HG03159 (cell line): ENCODE measurements around the gene PPWD1.
"Not testable (repeated sequence)": the region's sequence is repeated elsewhere in the genome, so short reads cannot be mapped to it uniquely, and the experiment has no call there.

ENCODE experiments used
- ATAC-seq: cut with Tn5 transposase; IDR thresholded peaks from one replicate; pipeline ENCODE4 v1.9.1; 2021; ENCODE audit warnings: mild to moderate bottlenecking, moderate library complexity; ENCODE audit not compliant: unreplicated experiment

The PPWD1 gene

DNA sequence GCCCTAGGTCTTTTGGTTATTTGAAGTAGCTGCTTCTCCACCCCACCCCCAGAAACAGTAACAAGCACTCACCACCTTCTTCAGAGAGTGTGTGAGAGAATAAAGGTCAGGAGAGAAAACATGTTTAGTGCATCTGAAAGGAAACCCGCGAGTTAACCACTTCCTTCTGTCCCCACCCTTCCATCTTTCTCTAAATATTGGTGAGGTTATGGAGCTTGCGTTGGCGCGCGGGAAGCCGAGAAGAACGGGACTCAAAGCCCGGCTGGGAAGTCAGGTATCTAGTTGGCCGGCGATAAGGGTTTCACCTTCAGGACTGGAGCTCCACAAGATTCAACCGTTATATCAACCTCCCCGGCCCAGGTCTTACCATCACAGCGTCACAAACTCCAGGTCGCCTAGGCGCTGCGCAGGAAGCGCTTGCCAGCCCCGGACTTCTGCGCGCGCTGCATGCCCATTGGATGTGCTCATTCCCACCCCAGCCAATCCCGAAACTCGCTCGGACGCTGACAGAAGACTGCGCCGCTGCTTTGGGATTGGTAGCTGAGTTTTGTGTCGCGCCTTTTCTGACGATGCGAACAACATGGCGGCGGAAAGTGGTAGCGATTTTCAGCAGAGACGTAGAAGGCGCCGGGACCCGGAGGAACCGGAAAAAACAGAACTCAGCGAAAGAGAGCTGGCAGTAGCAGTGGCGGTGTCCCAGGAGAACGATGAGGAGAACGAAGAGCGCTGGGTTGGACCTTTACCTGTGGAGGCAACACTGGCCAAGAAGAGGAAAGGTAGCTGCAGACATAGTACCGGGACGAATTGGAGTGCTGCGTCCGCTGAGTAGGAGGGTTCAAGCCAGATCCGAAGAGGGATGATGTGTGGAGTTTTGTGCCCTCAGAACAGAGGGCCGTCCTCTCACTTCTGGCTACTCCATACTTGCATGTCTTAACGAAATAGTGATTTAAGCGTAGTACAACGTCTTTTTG lies at the start of gene PPWD1, which contains the start of gene CENPK:
Gene PPWD1 (plus strand): TSS at position 566 of the 971 bp plus-strand sequence. CDS start 15 bp downstream, at position 581.
Gene CENPK (minus strand): TSS at position 438 of the 971 bp plus-strand sequence. CDS start 8,261 bp downstream, outside the sequence.
- peak; percentile 99 for ATAC-seq

DNA sequence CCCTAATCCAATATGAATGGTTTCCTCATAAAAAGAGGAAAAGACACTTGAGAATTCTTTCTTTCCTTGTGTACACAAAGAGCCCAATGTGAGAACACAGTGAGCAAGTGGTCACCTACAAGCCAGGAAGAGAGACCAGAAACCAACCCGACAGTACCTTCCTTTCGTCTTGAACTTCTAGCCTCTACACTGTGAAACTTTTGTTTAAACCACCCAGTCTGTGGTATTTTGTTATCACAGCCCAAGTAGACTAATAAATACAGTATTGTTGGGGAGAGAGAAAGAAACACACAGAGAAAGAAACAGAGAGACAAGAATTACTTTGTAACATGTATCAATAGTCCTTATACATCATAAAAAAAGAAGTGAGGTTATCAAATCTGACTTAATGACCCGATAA lies 37.4 kb upstream of the PPWD1 start:
- ATAC-seq: no peak

DNA sequence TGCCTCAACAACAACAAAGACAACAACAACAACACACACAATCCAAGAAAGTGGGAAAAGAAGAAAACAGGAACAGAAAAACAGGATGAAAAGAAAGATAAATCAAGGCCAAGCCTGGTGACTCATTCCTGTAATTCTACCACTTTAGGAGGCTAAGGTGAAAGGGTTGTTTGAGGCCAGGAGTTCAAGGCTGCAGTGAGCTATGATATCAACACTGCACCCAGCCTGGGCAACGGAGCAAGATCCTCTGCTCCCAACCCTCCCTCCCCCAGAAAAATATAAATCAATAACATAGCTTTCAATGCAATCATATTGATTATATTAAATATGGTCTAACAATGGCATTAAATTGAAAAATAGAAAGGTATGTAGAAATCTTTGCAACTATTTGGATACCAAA lies 32.2 kb upstream of the PPWD1 start:
- ATAC-seq: no peak

DNA sequence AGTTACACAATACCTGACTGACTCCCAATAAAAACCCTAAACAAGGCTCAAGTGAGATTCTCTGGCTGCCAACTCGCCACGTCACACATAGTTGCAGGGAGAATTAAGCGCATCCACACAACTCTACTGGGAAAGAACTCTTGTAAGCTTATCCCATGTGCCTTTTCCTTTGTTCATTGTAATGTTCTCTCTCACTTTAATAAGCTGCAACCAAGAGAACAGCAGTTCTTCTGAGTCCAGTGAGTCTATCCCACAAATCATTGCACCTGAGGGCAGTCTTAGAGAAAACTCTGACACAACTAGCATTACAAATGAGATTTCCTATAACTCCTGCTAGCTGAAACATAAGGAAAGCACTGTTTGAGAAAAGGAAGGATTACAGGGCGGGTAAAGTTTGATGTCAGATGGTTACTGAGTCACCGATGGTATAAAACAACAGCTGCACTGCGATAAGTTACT lies 27.5 kb upstream of the PPWD1 start:
- ATAC-seq: no peak

DNA sequence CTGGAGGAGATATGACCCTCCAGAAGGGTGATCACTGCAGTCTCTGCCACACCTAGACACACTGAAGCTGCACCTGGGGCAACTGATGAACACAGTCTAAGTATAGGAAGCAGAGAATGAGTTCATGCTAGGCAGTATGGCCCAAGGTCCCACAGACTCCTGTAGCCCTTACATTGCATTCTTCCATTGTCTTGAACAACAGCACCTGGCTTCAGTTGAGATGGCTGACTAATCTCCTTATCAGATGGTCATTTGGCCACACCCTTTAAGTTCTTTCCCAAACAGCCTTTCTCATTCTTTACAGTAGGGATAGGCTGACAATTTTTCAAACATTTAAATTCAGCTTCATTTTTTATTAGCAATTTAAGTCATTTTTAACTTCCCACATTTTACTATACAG lies 23.3 kb upstream of the PPWD1 start:
- no peak for ATAC-seq

DNA sequence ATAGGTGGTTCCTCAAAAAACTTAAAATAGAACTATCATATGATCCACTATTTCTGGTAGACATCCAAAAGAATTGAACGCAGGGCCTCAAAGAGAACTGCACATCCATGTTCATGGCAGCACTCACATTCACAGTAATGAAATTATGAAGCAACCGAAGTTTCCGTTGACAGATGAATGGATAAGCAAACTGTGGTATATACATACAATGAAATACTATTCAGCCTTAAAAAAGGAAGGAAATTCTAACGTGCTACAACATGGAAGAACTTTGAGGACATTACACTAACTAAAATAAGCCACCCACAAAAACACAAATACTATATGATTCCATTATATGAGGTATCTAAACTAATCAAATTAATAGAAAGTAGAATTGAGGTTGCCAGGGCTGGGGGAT lies 18.6 kb upstream of the PPWD1 start:
- no peak for ATAC-seq

DNA sequence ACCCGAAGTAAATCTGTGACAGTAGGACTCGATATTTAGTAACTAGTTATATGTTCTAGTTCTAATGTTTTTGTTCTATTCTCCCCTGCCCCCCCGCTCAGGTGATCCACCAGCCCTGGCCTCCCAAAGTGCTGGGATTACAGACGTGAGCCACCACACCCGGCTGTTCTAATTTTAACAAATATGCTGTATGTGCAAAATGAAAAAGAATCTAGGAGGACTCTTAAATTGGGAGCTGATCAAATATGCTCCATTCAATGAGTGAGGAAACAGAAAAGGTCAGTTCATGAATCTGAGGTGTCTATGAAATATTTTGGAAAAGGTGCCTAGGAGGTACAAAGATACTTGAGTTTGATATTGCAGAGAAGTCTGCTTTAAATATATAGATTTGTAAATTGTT lies 17.0 kb upstream of the PPWD1 start:
- ATAC-seq: no peak

DNA sequence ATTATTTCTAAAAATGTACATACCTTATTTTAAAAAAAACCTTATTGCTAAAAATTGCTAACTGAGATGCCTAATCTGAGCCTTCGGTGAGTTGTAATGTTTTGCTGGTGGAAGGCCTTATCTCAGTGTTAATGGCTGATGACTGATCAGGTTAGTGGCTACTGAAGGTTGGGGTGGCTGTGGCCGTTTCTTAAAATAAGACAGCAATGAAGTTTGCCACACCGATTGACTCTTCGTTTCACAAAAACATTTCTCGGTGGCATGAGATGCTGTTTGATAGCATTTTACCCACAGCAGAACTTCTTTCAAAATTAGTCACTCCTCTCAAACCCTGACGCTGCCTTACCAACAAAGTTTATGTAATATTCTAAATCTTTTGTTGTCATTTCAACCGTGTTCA lies 14.8 kb upstream of the PPWD1 start:
- ATAC-seq: no peak

DNA sequence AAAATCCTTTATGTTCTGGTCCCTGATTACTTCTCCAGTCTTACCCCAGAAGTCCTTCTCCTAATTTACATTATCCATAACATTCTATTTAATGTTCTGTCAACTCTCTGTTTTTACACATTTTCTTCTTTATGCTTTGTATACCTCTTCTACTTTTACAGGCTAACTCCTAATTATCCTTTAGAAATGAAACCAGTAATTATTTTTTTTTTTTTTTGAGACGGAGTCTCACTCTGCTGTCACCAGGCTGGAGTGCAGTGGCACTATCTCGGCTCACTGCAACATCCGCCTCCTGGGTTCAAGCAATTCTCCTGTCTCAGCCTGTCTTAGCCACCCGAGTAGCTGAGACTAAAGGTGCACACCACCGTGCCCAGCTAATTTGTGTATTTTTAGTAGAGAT lies 9.2 kb upstream of the PPWD1 start:
- no peak for ATAC-seq

DNA sequence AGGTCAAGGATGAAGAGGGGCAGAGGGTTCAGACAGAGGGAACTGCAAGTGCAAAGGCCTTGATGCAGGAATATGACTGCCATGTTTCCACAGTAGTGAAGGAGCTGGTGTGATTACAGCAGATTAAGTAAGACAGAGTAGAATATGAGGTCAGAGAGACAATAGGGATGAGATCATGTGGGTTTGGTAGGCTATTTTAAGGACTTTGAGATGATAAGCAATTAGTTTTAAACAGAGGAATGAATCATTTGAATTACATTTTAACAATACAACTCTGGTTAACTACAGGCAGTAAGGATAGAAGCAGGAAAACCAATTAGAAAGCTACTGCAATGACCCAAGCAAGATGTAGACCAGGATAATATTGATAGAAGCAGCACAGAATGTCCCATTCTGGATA lies 7.8 kb upstream of the PPWD1 start:
- ATAC-seq: no peak

DNA sequence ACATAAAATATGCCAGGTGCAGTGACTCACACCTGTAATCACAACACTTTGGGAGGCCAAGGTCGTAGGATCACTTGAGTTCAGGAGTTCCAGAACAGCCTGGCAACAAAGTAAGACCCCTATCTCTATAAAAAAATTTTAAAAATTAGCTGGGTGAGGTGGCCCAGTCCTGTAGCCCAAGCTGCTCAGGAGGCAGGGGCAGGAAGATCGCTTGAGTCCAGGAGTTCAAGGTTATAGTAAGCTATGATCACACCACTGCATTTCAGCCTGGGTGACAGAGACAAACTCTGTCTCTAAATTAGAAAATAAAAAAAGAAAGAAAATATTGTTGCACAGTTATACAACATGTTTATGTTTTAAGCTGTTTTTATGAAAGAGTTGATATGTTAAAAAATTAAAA lies 6.9 kb upstream of the PPWD1 start:
- ATAC-seq: no peak

DNA sequence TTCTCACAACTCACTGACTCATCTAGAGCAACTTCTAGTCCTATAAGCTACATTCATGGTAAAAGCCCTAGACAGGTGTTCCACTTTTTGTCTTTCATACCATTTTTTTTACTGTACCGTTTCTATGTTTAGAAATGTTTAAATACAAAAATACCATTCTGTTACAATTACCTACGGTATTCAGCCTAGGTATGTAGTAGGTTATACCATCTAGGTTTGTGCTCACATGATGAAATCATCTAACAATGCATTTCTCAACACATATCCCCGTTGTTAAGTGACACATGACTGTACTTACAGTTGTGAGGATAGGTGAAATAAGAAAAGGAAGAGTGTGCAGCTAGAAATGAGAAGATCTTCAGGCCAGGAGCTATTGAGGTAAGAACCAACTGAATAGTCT lies 6.4 kb upstream of the PPWD1 start:
- no peak for ATAC-seq

DNA sequence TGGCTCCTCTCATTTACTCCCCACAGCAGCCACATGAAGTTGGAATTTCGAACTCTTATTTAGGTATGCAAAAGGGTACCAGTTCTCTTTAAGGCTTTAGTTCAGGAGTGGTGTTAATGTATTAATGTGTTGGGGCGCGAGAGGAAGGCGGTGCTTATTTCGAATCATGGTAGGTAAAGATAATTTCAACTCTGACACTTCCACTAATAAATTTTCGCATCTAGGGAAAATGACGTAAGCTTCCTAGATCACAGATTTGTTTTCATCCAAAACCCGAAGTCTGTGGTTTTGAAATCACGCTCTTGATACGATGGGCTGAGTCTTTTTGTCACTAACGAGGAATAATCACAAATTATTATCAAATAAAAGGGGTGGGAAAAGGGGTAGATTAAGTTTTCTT lies 681 bp downstream of the PPWD1 start:
- ATAC-seq: no peak

DNA sequence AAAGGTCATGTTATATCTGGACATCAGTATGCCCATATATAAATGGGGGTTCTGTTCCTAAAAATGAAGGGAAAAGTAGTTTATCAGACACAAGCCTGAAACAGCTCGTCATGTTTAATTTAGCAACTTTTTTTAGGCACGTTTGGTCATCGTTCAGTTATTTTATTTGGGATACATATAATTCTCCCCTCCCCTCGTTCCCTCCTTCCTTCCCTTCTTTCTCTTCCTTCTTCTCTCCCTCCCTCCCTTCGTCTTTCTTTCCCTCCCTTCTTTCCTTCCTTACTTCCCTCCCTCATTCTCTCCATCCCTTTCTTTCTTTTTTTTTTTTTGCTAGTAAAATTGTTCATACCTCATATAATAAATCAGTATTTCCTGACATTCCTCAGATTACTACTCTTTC lies 3.4 kb downstream of the PPWD1 start:
- no peak for ATAC-seq

DNA sequence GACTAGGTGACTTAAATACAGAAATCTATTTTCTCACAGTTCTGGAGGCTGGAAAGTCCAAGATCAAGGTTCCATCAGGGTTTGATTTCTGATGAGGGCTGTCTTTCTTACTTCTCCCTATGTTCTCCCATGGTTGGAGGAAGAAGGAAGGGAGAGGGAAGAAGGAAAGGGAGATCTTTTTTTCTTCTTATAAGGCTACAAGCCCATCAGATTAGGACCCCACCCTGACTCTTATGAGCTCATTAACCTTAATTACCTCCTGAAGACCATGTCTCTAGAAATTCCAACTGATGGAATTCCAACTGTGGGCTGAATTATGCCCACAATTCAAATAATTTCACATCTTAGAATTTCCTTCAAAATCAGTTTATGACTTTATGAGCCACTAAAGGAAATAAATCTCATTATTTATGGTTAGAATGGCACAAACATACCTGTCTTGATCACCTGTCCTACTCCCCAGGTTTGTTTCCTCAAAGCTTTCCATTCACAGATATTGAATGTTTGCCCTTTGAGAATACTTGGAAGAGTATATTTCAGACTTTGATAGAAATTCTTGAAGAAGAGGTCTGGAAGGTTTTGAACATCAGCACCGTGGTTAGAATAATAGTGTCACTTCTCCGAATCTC lies 7.6 kb downstream of the PPWD1 start:
- ATAC-seq: no peak

DNA sequence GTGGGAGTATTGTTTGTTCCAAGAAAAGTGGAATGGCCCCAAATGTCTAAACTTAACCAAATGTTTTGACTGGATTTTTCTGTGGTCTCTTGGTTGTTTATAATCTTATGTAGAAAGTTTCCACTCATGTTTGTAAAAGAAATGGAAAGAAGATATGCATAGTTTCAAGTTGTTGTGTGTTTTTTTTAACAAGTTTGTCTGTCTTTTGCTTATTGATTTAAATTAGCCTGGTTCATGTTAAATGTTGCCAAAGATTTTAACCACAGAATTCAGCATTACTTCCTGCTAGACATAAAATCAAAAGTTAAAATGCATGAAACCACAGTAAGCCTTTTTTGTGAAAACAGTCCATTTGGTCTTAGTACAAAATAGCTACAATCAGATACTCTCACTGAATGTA lies 14.0 kb downstream of the PPWD1 start:
- no peak for ATAC-seq

DNA sequence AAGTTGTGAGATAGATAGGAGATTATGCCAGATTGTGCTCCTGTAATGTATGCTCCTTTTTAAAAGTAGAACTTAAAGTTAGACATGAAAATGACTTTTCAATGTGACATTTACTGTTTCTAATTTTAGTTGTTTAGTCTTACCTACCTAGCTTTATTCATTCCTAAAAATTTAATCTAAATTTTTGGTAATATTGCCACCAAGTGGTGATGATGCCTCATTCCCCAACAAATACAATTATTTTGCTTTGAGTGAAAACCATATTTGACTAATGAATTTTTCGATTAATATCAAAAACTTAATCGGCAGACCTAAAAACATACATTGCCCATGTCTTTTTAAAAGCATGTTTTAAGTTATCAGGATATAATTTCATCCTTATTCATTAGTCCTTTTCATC lies 25.6 kb downstream of the PPWD1 start:
- no peak for ATAC-seq

DNA sequence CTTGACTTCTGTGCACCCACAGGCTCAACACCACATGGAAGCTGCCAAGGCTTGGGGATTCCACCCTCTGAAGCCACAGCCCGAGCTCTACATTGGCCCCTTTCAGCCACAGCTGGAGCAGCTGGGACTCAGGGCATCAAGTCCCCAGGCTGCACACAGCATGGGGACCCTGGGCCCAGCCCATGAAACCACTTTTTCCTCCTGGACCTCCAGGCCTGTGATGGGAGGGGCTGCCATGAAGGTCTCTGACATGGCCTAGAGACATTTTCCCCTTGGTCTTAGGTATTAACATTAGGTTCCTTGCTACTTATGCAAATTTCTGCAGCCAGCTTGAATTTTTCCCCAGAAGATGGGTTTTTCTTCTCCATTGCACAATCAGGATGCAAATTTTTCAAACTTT lies 38.7 kb downstream of the PPWD1 start:
- ATAC-seq: not testable (repeated sequence)

DNA sequence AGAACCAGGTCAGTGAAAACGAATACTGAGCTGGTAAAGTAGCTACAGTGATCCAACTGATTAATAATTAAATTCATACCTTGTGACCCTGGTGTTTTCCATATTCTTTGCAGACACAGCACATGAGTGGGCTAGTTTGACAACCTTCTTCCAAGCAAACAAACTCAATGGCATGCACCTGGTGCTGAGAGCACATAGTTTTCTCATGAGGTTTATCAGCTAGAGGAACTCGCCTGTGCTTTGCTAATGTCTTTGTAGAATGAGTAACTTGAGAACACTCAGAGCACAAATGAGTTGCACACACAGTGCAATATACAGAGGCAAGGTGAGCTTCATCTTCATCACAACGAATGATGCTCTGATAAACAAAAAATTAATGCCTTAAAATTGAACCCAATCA lies 48.4 kb downstream of the PPWD1 start:
- no peak for ATAC-seq

DNA sequence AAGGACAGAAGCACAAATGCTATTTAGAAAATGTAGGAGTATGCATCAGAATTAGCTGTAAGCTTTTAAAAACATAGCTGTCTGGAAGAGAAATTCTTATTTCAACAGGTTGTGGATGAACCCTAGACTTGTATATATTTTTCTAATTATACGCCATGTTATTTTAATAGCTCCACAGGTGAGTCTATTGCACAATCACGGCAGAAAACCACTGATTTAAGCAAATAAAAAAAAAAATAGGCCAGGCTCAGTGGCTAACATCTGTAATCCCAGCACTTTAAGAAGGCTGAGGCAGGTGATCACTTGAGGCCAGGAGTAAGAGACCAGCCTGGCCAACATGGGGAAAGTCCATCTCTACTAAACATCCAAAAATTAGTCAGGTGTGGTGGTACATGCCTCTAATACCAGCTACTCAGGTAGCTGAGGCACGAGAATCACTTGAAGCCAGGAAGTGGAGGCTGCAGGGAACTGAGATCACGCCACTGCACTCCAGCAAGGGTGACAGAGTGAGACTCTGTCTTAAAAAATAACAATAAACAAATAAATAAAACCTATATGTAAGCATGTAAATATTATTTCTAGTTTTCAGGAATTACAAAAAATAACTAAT lies 49.3 kb downstream of the PPWD1 start:
- ATAC-seq: no peak

DNA sequence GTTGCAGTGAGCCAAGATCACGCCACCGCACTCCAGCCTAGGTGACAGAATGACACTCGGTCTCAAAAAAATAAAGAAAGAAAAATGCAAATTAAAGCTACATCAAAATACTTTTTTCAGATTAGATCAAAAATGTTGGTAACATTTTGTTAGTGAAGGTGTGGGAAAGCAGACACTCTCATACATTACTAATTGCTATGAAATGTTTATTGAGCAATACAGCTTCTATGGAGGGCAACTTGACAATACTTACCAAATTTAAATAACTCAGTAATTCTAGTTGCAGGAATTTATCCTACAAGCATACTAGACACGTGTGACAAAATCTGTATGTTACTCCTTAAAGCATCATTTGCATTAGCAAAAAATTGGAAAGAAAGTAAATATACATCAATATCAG lies 56.9 kb downstream of the PPWD1 start:
- ATAC-seq: no peak

DNA sequence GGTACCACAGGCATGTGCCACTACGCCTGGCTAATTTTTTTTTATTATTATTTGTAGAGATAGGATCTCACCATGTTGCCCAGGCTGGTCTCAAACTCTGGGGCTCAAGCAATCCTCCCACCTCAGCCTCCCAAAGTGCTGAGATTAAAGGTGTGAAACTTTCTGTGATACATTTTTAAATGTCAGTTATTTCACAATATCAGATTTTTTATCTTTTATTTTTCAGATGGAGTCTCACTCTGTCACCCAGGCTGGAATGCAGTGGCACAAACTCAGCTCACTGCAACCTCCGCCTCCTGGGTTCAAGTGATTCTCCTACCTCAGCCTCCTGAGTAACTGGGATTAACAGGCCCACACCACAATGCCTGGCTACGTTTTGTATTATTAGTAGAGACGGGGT lies 58.9 kb downstream of the PPWD1 start:
- ATAC-seq: not testable (repeated sequence)
